ENCODE data around the gene EEFSEC.

DNA sequence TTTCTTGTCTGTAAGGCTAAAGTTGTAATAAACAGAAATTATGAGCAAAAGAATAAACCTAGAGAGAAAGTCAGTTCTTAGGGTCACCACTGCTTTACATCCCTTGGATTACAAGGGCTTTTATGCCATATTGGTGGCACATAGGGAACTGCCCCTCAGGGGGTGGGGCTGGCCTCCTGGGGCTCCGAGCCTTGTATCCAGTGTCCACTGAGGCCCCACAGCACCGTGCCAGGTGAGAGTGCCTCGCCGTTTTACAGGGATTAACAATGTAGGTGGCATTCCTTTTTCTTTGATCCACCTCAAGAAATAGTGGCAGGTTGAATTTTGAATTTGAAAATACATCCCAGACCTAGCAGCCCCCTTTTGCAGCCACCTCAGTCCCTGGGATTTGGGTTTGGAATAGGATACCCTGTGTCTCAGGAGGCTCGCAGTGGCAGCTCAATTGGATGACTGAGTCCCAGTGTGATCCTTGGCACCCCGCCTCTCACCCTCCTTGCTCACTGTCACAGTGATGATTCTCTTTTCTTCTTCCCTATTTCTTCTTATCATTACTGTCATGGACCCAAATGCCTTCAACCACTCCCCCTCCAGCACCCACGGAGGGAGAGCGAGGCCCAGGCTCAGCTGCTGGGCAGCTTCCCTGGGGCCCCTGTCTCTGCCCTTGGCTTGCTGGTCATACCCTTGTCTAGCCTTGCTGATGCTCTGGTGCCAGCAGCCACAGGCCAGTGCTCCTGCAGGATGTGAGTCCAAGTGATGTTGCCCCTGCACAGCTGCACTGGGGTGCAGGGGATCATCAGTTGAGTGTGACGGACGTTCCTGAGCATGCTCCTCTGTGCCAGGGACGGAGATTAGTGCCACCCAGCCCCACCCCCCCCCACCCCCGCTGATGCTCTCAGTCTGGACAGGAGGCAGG is 175.5 kb downstream of the EEFSEC start:
- TF ChIP-seq, protein P1, sequence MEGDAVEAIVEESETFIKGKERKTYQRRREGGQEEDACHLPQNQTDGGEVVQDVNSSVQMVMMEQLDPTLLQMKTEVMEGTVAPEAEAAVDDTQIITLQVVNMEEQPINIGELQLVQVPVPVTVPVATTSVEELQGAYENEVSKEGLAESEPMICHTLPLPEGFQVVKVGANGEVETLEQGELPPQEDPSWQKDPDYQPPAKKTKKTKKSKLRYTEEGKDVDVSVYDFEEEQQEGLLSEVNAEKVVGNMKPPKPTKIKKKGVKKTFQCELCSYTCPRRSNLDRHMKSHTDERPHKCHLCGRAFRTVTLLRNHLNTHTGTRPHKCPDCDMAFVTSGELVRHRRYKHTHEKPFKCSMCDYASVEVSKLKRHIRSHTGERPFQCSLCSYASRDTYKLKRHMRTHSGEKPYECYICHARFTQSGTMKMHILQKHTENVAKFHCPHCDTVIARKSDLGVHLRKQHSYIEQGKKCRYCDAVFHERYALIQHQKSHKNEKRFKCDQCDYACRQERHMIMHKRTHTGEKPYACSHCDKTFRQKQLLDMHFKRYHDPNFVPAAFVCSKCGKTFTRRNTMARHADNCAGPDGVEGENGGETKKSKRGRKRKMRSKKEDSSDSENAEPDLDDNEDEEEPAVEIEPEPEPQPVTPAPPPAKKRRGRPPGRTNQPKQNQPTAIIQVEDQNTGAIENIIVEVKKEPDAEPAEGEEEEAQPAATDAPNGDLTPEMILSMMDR (conservative IDR thresholded peaks at IDR 0.05): no peak
- no peak for TF ChIP-seq EZH2 (IDR thresholded peaks at IDR 0.05; ENCODE audit: low read depth)
